ENCODE measurements around the gene CORIN. TPM values are rescaled to one million over a fixed set of nuclear protein-coding genes. Genes with fewer than 3 reads are reported as not detected.

CORIN gene
- total and polyA plus RNA-seq, 2 of the 4 experiments (the other 2 are of a cell fraction): 20.3 to 24.7 TPM

DNA sequence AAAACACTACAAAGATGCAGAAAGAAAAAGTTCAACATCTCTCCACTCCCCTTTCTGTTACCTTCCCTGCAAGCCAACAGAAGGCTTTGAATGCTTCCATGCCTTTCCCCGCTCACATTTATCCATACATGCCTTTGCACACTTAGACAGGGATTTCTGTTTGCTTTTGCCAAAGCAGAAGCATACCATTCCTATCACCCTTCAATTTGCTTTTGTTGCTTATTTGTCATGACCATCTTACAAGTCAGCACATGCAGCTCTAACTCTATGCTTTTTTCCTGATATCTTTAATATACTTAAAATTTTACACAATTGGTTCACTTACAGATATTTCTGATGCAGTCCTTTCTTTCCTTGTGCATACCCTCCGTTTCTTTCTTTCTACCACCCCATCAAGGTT is 169.6 kb downstream of the CORIN start:
- Histone ChIP-seq H2AFZ (replicated peaks; ENCODE audit: low read length, poor library complexity) (no peak overlapping the region), H3K27ac (ENCODE audit: insufficient read depth, low read length) (no peak overlapping the region), H3K27me3 (ENCODE audit: control insufficient read depth, insufficient read depth, low read length) (peaks cover 5% of the 10 kb centered on the region), H2BK5ac (ENCODE audit: low read depth, low read length, poor library complexity, severe bottlenecking) (no peak overlapping the region), H4K5ac (ENCODE audit: low read depth, low read length) (no peak overlapping the region), H4K8ac (ENCODE audit: low read depth in 2 of 2, low read length in 2 of 2) (no peak overlapping the region), H2AK5ac (ENCODE audit: low read depth, low read length) (no peak overlapping the region), H3K9ac (ENCODE audit: low read depth, low read length) (no peak overlapping the region), H3K23ac (ENCODE audit: low read depth, low read length) (no peak overlapping the region), H3K9me1 (ENCODE audit: insufficient read depth, low read length) (no peaks in the 10 kb centered on the region), H2BK120ac (ENCODE audit: low read depth, low read length) (no peak overlapping the region), H3K79me1 (ENCODE audit: low read depth in 1 of 2, low read length in 2 of 2) (no peaks in the 10 kb centered on the region), H4K20me1 (ENCODE audit: insufficient read depth, low read length) (no peaks in the 10 kb centered on the region), H2BK20ac (ENCODE audit: low read depth, low read length) (no peak overlapping the region), H2AK9ac (replicated peaks; ENCODE audit: low read depth, low read length, poor library complexity) (no peak overlapping the region), H3K4me1 (ENCODE audit: control insufficient read depth, insufficient read depth, low read length) (no peaks in the 10 kb centered on the region), H3K36me3 (ENCODE audit: control insufficient read depth, insufficient read depth, low read length) (no peaks in the 10 kb centered on the region), H2BK15ac (ENCODE audit: low read depth, low read length) (no peak overlapping the region), H3K4me2 (ENCODE audit: low read depth, low read length) (no peak overlapping the region), H3K4ac (ENCODE audit: low read depth, low read length) (no peak overlapping the region), H3K14ac (replicated peaks; ENCODE audit: low read depth, low read length) (no peak overlapping the region), H4K91ac (ENCODE audit: insufficient read depth, low read depth, low read length) (no peak overlapping the region), H3K56ac (ENCODE audit: extremely low read depth, insufficient read depth, low read length) (no peak overlapping the region), H3K9me3 (ENCODE audit: control insufficient read depth, insufficient read depth, low read length) (no peaks in the 10 kb centered on the region), H3K18ac (ENCODE audit: low read depth, low read length) (no peak overlapping the region), H3K4me3 (ENCODE audit: insufficient read depth, low read depth, low read length) (no peak overlapping the region)
- no TSS peak for BruUV-seq (replicated peaks)
- CTCF ChIA-PET: interaction anchor here (0.5 to 1.1 kb wide), 10 partner anchors 18 to 282 kb away, joined by 3 to 6 read pairs (median 3); no protein-coding TSS in a partner anchor
- dilution Hi-C loops (cut with HindIII; ENCODE audit: low sequenced_read_pairs, unreplicated experiment): no loop called here
- TF ChIP-seq CEBPB (IDR thresholded peaks at IDR 0.05; ENCODE audit: low read depth, low read length): no peak
- TF ChIP-seq POLR2A (IDR thresholded peaks at IDR 0.05; ENCODE audit: low read depth, low read length): no peak
- no peak for TF ChIP-seq RFX5 (IDR thresholded peaks at IDR 0.05; ENCODE audit: low read depth, low read length)
- TF ChIP-seq, protein P1, sequence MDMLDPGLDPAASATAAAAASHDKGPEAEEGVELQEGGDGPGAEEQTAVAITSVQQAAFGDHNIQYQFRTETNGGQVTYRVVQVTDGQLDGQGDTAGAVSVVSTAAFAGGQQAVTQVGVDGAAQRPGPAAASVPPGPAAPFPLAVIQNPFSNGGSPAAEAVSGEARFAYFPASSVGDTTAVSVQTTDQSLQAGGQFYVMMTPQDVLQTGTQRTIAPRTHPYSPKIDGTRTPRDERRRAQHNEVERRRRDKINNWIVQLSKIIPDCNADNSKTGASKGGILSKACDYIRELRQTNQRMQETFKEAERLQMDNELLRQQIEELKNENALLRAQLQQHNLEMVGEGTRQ (IDR thresholded peaks at IDR 0.05; ENCODE audit: low read depth, low read length): no peak
- no peak for TF ChIP-seq SMC3 (IDR thresholded peaks at IDR 0.05; ENCODE audit: low read depth, low read length)
- no peak for TF ChIP-seq FOS (IDR thresholded peaks at IDR 0.05; ENCODE audit: low read depth, low read length)
- TF ChIP-seq RCOR1 (IDR thresholded peaks at IDR 0.05; ENCODE audit: insufficient replicate concordance, low read length): no peak
- no peak for TF ChIP-seq NFE2L2 (IDR thresholded peaks at IDR 0.05; ENCODE audit: low read depth, low read length)
- TF ChIP-seq, protein P2, sequence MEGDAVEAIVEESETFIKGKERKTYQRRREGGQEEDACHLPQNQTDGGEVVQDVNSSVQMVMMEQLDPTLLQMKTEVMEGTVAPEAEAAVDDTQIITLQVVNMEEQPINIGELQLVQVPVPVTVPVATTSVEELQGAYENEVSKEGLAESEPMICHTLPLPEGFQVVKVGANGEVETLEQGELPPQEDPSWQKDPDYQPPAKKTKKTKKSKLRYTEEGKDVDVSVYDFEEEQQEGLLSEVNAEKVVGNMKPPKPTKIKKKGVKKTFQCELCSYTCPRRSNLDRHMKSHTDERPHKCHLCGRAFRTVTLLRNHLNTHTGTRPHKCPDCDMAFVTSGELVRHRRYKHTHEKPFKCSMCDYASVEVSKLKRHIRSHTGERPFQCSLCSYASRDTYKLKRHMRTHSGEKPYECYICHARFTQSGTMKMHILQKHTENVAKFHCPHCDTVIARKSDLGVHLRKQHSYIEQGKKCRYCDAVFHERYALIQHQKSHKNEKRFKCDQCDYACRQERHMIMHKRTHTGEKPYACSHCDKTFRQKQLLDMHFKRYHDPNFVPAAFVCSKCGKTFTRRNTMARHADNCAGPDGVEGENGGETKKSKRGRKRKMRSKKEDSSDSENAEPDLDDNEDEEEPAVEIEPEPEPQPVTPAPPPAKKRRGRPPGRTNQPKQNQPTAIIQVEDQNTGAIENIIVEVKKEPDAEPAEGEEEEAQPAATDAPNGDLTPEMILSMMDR (conservative IDR thresholded peaks at IDR 0.05; ENCODE audit: low read depth, low read length): no peak
- no peak for TF ChIP-seq MAZ (IDR thresholded peaks at IDR 0.05; ENCODE audit: borderline replicate concordance, low read depth, low read length)
- no peak for TF ChIP-seq CHD1 (IDR thresholded peaks at IDR 0.05; ENCODE audit: low read depth, low read length)
- TF ChIP-seq RAD21 (IDR thresholded peaks at IDR 0.05; ENCODE audit: low read length): no peak
- no peak for TF ChIP-seq MAFK (IDR thresholded peaks at IDR 0.05; ENCODE audit: low read depth, low read length)
- in situ Hi-C loops (cut with MboI; ENCODE audit: low sequenced_read_pairs): no loop called here
- POLR2A ChIA-PET (ENCODE audit: unreplicated experiment): interaction anchor here (0.5 kb wide), 1 partner anchor 286 kb away, joined by 3 read pairs; no protein-coding TSS in a partner anchor
- no peak for DNase-seq
- intact Hi-C loops (cut with micrococcal nuclease): loop anchor here (5.0 kb wide), 1 partner anchor 419 kb away; no protein-coding TSS in a partner anchor
- ATAC-seq (ENCODE audit: low read depth): no peak
- 50% methylated on average over 1 of the region's 2 CpGs; no CpG with 5 or more reads in 1 of the 2 experiments for WGBS, 2 experiments (ENCODE audit: extremely low coverage in 2 of 2, insufficient read length in 1 of 2)
